ENCODE measurements around the gene GPR183.

DNA sequence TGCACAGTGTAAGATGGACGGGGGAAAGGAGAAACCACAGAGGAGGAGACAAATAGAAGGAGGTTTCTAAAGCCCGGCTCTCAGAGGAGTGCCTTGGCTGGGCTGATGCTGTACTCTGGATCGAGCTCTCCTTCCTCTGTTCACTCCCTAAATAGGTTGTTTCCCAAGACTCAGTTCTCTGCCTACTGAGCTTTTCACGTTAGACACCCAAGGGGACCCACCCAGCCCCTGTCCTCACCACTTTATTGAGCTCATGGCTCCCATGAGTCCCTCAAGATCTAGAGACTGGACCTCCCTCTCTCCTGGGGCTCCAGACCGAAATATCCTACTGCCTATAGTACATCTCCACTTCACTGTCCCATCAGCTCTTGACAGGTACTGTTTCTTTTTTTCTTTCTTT is 38.1 kb upstream of the GPR183 start:
- TF ChIP-seq ELF4 (IDR thresholded peaks at IDR 0.05) = no peak
- no peak for TF ChIP-seq CTBP1 (IDR thresholded peaks at IDR 0.05; ENCODE audit: borderline replicate concordance)

All from HEK293T (cell line).